IPS DF 4.7 (cell line): ENCODE data around the gene NEGR1.

ENCODE experiments used
- DNase-seq: peaks from one replicate; pipeline ENCODE4 v3.0.0-alpha.2; 2013; ENCODE audit warnings: low spot score; ENCODE audit errors: extremely low read depth

The NEGR1 gene

DNA sequence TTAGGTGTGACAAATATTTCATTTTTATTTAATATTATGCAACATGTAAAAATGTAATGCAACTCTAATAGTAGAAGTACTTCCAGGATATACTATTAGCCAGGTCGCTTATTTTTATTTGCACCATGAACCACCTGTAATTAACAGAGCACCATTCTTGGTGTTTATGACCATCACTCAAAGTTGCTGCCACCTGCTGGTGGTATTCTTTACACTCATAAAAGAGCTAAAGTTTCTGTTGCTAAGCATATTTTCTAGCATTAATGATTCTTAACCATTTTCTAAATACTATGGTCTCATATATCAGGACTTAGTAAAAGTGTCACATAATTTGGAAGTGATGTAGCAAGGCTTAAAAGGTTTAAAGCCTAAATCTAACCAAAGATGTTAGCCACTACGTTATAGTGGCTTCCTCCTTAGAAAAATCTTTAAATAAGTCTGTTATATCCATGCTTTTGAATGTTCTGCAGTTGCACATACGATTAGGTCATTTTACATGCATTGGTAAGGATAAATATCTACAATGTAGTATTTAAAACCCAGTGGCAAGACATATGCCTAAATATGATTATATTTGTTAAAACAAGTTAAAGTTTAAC is 244.5 kb downstream of the NEGR1 start:
- DNase-seq = no peak

GRCh38 chr1:72034827-72035226 is 247.5 kb downstream of the NEGR1 start:
- peak; percentile 49 for DNase-seq

- DNase-seq = no peak
Observed at GRCh38 chr1:72023063-72023930, 259.0 kb downstream of the NEGR1 start.

- no peak for DNase-seq
Observed at GRCh38 chr1:72018562-72018961, 263.8 kb downstream of the NEGR1 start.

DNA sequence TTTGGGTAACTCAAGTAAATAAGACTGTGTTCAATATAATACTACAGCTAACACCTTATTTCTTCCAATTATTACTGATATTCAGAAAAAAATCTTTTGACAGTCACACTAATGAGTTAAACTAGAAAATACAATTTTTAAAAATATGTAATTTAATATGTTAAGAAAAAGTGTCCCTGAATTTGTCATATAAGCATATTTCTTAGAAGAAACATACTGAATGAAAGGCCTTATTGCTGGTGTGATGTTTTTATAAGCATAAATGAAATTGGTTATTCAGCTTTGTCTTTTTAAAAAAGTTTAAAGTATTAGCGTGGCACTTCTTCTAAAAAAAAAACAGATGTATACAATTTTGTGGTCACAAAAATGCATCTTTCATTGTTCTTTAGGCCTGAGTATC is 267.3 kb downstream of the NEGR1 start:
- DNase-seq = no peak

GRCh38 chr1:72013161-72013560 is 269.2 kb downstream of the NEGR1 start:
- DNase-seq = no peak

- DNase-seq = no peak
Observed at GRCh38 chr1:72011721-72012120, 270.6 kb downstream of the NEGR1 start.

GRCh38 chr1:72010094-72010431 is 272.3 kb downstream of the NEGR1 start:
- DNase-seq = no peak

DNA sequence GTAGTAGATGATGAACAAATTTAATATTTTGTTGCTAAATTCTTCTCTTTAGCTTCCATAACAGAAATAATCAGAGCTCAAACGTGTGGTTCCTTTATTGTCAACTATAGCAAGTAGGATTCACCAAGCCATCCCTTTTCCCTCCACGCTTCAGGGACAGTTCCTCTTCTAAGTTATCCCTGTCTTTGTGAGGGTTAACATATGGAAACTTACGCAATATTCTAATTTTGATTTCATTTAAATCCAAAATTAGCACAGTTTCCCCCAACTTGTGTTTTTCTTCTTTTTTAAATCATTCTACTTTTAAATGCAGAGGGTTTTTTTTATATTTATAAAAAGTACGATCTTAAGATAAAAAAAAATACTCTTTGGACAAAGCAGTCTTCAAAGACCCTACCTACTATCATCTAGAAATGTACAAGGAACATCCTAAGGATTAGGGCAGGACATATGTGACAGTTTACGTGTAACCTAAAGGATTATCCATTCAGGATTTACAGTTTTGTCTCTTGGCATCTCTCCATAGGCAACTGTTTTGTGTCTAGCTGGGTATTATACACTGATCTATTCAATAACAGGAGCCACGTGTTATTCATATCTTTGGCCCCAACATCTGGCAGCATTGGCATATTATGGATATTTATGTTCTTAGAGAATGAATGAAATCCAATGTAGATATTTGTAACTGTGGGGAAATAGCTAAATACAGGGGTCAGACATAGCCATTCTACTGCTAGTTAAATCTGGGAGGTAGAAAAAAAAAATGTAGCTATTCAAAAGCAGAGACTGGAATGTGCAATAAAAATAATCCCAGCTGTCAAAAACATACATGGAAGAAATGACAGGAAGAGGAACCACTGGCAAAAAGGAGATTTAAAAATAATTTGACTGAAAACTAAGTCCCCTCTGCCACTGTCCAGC is 272.9 kb downstream of the NEGR1 start:
- no peak for DNase-seq

DNA sequence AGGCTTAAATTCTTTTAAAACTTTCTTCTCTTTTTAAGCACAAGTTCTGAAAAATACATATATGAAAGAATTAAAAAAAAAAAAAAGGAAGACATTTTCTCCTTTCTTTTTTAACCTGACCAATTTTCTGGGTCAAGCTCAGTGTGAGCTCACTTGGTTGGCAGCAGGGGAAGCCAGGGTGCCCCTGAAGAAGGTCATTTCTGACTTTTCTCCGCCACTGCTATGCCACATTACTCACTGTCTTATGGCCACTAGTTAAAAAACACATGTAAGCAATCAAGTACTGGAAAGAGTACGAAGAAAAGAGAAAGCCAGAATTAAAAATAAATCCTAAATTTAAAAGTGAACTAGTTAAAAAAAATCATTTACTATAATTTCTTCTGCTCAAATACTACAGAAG is 275.0 kb downstream of the NEGR1 start:
- DNase-seq = no peak

- no peak for DNase-seq
Observed at GRCh38 chr1:72006092-72006491, 276.2 kb downstream of the NEGR1 start.

DNA sequence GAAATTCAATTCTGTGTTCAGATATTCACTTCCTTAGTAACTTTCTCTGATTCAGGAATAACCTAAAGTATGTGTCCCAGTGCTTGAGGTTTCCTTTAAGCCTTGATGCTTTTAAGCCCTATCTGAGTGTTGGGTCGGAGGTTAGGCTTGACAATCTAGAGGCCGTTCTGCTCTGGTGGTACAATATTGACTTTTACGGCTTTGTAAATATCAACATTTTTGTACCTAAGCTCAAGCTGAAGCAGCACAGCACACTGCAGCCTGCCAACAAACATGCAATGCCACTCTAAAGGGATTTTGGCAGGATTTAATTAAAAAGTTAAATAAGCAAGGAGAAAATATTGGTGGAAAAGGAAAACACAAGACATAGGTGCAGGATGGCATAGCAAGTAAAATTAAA is 279.2 kb downstream of the NEGR1 start:
- no peak for DNase-seq

DNA sequence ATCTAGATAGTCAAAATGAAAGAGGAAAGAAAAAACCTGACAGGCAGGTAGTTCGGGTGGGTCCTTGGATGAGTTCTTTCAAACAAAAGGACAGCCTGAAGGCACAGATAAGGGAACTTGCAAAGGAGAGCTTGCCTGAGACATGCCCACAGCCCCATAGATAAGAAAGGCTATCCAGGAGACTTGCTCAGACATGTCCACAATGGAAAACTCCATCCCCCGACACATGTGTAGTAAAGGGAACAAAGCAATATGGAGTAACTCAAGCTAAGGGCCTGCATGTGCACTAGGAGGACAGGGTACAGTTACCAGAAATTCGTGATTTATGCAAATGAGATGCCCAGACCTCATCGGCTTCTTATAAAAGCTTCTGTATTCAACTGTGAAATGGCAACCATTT is 281.5 kb downstream of the NEGR1 start:
- no peak for DNase-seq

DNA sequence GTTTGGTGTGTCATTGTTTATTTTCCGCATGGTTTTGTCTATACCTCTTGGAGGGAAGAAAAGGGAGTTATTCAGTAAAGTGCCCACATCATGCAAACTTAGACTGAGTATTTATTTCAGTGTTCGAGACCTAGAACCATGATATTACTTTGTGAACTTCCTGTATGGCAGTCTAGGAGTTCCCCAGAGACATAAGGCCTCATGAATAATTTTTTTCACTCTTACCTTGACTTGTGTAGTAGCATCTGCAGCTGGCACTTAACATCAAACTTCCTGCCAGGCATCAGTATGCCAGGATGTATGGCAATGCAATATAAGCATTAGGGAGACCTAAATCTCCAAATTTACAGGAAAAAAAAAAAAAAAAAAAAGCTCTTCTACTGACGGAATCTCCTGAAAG is 287.7 kb downstream of the NEGR1 start:
- DNase-seq = no peak

DNA sequence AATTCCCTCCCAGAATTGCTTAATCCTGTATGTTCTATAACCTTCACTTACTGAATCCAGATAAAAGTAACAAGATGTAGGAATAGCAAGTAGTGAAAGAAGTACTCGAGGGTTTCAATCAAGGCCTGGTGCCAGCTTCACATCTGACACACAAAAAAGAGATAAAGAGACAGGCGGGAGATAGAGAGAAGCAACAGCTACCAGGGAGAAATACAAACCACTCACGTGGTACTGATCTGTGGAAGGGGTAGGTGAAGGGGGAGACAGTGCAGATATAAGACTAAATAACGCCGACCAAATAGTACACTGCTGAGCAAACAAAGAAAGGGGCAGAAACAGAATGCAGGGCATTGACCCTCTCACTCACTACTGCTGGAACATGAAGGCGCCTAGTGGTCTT is 295.2 kb downstream of the NEGR1 start:
- DNase-seq = no peak

DNA sequence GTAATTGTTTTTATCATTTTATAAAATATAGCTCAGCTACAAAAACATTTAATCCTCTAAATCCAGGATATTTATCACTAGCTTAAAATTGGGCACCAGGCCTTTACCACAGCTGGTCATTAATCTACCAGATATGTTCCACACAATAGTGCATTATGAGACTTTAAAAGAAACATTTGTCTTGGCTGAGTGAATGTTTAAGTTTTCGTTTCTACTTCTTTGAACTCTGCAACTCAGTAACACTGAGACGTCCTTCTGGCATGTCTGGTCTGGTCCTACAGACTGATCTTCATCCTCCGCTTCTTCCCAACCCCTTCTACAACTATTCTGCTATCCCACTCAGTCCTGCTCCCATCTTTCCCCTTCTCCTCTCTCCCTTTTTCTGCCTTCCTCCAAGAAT is 296.2 kb downstream of the NEGR1 start:
- DNase-seq = no peak

- no peak for DNase-seq
Observed at GRCh38 chr1:71980556-71980955, 301.8 kb downstream of the NEGR1 start.

DNA sequence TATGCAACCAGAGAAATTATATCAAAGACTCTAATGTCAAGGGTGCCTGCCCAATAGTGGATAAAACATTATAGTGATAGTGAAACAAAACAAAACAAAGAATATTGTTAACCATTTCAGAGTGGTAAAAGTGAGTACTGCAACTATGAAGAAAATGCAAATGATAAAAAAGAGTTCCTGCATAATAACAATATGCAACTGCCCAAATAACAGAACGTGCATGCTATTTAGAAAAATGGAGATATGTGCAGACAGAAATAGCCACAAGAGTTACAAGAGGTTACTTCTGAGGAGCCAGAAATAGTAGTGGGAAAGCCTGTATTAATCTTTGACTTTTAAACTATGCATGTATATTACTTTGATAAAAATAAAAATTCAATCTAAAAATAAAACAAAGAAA is 302.5 kb downstream of the NEGR1 start:
- DNase-seq = no peak

DNA sequence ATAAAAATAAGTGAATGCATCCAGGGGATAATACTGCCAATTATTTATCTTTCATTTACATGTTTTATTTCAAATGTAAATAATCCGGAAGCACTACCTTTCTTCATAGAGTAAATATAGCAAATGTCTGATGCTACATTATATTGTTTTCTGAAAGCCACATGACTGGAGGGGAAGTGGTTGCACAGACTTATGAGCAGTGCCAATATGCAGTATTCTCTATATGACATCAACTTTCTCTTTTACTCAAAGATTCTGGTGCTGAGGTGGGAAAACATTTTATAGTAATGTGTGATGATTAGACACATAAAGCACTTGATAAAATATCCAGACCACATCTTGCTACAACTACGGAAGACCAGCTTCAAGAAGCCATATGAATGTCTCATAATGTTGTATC is 314.7 kb downstream of the NEGR1 start:
- DNase-seq = no peak

- DNase-seq = peak; percentile 3
Observed at GRCh38 chr1:71964188-71964587, 318.2 kb downstream of the NEGR1 start.

DNA sequence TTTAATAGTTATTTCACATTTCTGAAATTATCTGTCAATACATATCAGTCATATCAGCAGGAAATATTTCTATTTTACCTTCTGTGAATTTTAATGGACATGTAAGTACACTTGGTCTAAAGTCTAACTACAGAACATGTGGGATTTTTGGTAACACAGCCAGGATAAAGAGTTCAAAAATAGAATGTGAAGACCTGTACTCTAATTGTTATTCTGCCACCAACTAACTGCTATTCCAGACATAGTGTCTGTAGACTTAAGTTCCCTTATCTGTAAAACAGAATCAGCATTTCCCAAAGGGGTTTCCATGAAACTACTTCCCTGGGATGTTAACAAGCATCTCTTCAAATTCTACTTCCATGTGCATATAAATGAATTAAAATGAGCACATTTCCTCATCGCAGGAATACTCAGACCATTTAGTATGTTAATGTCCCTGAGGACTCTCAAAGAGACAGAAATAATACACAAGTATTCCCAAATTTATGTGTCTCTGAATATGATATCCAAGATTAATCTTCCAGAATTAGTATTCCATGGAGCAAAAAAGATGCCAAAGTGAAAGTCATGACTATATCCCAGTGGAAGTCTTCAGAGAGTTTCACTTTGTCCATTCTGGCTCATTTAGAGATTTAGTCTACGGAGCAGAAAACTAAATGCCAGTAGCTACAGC is 325.6 kb downstream of the NEGR1 start:
- no peak for DNase-seq

DNA sequence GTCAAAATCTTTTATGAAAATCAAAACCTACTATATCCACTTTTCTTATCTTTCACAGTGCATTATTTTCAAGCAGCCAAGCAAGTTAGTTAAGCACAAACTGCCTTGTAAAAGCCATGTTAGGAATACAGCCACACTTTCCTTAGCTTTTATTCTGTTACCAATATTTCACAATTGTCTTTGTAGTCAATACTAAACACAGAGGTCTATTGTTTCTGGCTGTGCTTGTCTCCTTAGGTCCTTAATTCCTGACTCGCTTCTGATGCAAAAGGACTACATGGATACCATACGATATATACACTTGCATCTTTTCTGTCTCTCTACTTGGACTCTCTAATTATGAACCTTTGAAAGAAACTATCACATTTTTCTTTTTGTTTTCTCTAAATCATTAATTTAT is 331.8 kb downstream of the NEGR1 start:
- DNase-seq = no peak
